Retinal pigment epithelial cell (primary cell): ENCODE data around the gene ANAPC13.

ENCODE experiments used
- DNase-seq: peaks from one replicate; pipeline ENCODE4 v3.0.0-alpha.2; 2010; ENCODE audit warnings: low read depth
- H3K4me3 ChIP-seq: 2 replicates; pipeline ENCODE4 v1.5.1; 2011; ENCODE audit warnings: mild to moderate bottlenecking, low read length, control low read depth, moderate library complexity
- TF ChIP-seq, protein P1 (sequence below): conservative IDR thresholded peaks from 2 replicates; pipeline ENCODE4 v1.5.1; 2011; ENCODE audit warnings: low read depth, low read length, control low read depth, inconsistent platforms

ANAPC13 gene

GRCh38 chr3:134525293-134525692, 39.5 kb upstream of the ANAPC13 start:
- no peak overlapping the region for H3K4me3 ChIP-seq
- TF ChIP-seq, protein P1, sequence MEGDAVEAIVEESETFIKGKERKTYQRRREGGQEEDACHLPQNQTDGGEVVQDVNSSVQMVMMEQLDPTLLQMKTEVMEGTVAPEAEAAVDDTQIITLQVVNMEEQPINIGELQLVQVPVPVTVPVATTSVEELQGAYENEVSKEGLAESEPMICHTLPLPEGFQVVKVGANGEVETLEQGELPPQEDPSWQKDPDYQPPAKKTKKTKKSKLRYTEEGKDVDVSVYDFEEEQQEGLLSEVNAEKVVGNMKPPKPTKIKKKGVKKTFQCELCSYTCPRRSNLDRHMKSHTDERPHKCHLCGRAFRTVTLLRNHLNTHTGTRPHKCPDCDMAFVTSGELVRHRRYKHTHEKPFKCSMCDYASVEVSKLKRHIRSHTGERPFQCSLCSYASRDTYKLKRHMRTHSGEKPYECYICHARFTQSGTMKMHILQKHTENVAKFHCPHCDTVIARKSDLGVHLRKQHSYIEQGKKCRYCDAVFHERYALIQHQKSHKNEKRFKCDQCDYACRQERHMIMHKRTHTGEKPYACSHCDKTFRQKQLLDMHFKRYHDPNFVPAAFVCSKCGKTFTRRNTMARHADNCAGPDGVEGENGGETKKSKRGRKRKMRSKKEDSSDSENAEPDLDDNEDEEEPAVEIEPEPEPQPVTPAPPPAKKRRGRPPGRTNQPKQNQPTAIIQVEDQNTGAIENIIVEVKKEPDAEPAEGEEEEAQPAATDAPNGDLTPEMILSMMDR: no peak
- DNase-seq: no peak

- TF ChIP-seq, protein P1: no peak
- no peak overlapping the region for H3K4me3 ChIP-seq
- no peak for DNase-seq
Measured at GRCh38 chr3:134522541-134522940, 36.8 kb upstream of the ANAPC13 start.

GRCh38 chr3:134517791-134518190, 32.0 kb upstream of the ANAPC13 start:
- H3K4me3 ChIP-seq: no peak overlapping the region
- no peak for DNase-seq
- TF ChIP-seq, protein P1: no peak

DNA sequence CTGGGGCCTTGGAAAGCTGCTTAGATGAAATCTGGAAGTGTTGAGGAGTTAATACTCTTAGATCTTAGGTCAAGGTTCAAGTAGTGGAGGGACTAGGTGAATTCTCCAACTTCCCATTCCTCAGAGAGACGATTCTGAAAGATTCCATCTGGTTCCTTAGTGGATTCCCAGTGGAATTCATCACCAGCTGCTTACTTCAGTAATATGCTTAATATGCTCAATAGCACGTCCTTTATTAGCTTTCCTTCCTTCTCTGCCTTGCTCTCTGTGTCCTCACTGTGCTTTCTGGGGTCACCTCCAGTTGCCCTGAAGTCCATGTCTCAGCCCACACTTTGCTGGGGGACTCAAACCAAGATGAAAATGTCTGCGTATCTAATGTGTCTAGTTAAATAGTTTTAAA, 31.1 kb upstream of the ANAPC13 start:
- no peak for DNase-seq

GRCh38 chr3:134511500-134511899, 25.7 kb upstream of the ANAPC13 start:
- no peak for DNase-seq
- TF ChIP-seq, protein P1: no peak
- no peak overlapping the region for H3K4me3 ChIP-seq

More for the DNA sequence above, 31.1 kb upstream of the ANAPC13 start:
- TF ChIP-seq, protein P1: no peak
- no peak overlapping the region for H3K4me3 ChIP-seq

- TF ChIP-seq, protein P1: no peak
Measured at GRCh38 chr3:134505485-134505884, 19.7 kb upstream of the ANAPC13 start.

DNA sequence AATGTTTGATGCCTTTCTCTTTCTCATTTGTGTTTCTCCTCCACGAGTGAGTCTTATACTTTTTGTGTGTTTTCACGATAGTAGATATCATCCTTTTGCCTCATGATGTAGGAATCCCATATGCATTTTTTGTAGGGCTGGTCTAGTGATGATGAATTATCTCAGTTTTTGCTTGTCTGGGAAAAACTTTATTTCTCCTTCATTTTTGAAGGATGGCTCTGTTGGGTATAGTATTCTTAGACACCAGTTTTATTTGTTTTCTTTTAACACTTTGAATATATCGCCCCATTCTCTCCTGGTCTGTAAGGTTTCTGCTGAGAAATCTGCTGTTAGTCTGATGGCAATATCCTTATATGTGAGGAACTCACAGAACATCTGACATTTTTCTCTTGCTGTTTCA, 18.3 kb upstream of the ANAPC13 start:
- TF ChIP-seq, protein P1: no peak
- DNase-seq: no peak
- no peak overlapping the region for H3K4me3 ChIP-seq

More at GRCh38 chr3:134505485-134505884, 19.7 kb upstream of the ANAPC13 start:
- no peak for DNase-seq
- no peak overlapping the region for H3K4me3 ChIP-seq
